WTC11 (cell line): ENCODE results near the gene PGD. TPM values are rescaled to one million over a fixed set of nuclear protein-coding genes. Genes with fewer than 3 reads are reported as not detected.

Experiments
- ATAC-seq: fragments of 200-7000 bp; cut with Tn5 transposase; 2 replicates; pipeline ENCODE4 v1.10.0; 2021; ENCODE audit warnings: mild to moderate bottlenecking, moderate library complexity
- CTCF ChIA-PET: fragments of 300-600 bp; sonication (Branson Sonifier 250); formaldehyde crosslinking; loops from one replicate; lab custom pipeline; 2021; ENCODE audit warnings: antibody characterized with exemption; lab: Charles Lee
- POLR2A ChIA-PET: fragments of 350-600 bp; sonication (Branson Sonifier 250); formaldehyde crosslinking; loops from one replicate; lab custom pipeline; 2021; ENCODE audit warnings: antibody characterized with exemption; lab: Charles Lee
- DNase-seq: peaks from one replicate; pipeline ENCODE4 v3.0.0; 2021; ENCODE audit warnings: low spot score
- H3K27ac Mint-ChIP-seq: 2 replicates; pipeline ENCODE4 v1.8.0; 2021; ENCODE audit warnings: mixed read lengths
- H3K27me3 Mint-ChIP-seq: 2 replicates; pipeline ENCODE4 v1.8.0; 2021; ENCODE audit warnings: low read depth, mild to moderate bottlenecking, moderate library complexity, mixed read lengths
- H3K36me3 Mint-ChIP-seq: 2 replicates; pipeline ENCODE4 v1.8.0; 2021; ENCODE audit warnings: mixed read lengths
- H3K4me1 Mint-ChIP-seq: 2 replicates; pipeline ENCODE4 v1.8.0; 2022; ENCODE audit warnings: mixed read lengths
- H3K4me3 Mint-ChIP-seq: 2 replicates; pipeline ENCODE4 v1.8.0; 2021; ENCODE audit warnings: mild to moderate bottlenecking, moderate library complexity, mixed read lengths
- H3K9me3 Mint-ChIP-seq: 2 replicates; pipeline ENCODE4 v1.8.0; 2021; ENCODE audit warnings: mixed read lengths
- EMX1 ChIP-seq: fragments of 250-450 bp; sonication (Bioruptor Pico); IDR thresholded peaks from 2 replicates; pipeline ENCODE4 v1.8.0; 2021; ENCODE audit warnings: mild to moderate bottlenecking
- FOXP1 ChIP-seq: sonication (generic); formaldehyde crosslinking; IDR thresholded peaks from 2 replicates; pipeline ENCODE4 v1.8.0; 2022; ENCODE audit warnings: missing genetic modification reagents, mild to moderate bottlenecking, moderate library complexity, borderline replicate concordance
- FOXP4 ChIP-seq: sonication (generic); formaldehyde crosslinking; IDR thresholded peaks from 2 replicates; pipeline ENCODE4 v1.8.0; 2022; ENCODE audit warnings: mild to moderate bottlenecking, missing genetic modification reagents
- GABPB1 ChIP-seq: sonication (generic); formaldehyde crosslinking; IDR thresholded peaks from 2 replicates; pipeline ENCODE4 v1.8.1; 2023; ENCODE audit warnings: mild to moderate bottlenecking, missing genetic modification reagents
- HMGXB4 ChIP-seq: sonication (generic); formaldehyde crosslinking; IDR thresholded peaks from 2 replicates; pipeline ENCODE4 v1.8.1; 2023; ENCODE audit warnings: mild to moderate bottlenecking, moderate library complexity, missing genetic modification reagents
- KAT7 ChIP-seq: sonication (generic); formaldehyde crosslinking; IDR thresholded peaks from 2 replicates; pipeline ENCODE4 v1.8.1; 2023; ENCODE audit warnings: missing genetic modification reagents, mild to moderate bottlenecking, borderline replicate concordance
- MAX ChIP-seq: sonication (generic); formaldehyde crosslinking; IDR thresholded peaks from 2 replicates; pipeline ENCODE4 v1.8.0; 2022; ENCODE audit warnings: mild to moderate bottlenecking, missing genetic modification reagents
- MXD4 ChIP-seq: fragments of 250-450 bp; sonication (Bioruptor Pico); IDR thresholded peaks from 2 replicates; pipeline ENCODE4 v1.8.0; 2021; ENCODE audit warnings: mild to moderate bottlenecking, moderate library complexity, borderline replicate concordance
- NFE2L1 ChIP-seq: sonication (generic); formaldehyde crosslinking; IDR thresholded peaks from 2 replicates; pipeline ENCODE4 v1.8.1; 2023; ENCODE audit warnings: missing genetic modification reagents
- NFYB ChIP-seq: sonication (generic); formaldehyde crosslinking; conservative IDR thresholded peaks from 2 replicates; pipeline ENCODE4 v1.8.0; 2022; ENCODE audit warnings: low read depth, missing genetic modification reagents
- NR1H2 ChIP-seq: sonication (generic); formaldehyde crosslinking; IDR thresholded peaks from 2 replicates; pipeline ENCODE4 v1.9.0; 2021; ENCODE audit warnings: mild to moderate bottlenecking, moderate library complexity, missing genetic modification reagents
- STAT6 ChIP-seq: sonication (generic); formaldehyde crosslinking; conservative IDR thresholded peaks from 2 replicates; pipeline ENCODE4 v1.8.1; 2023; ENCODE audit warnings: mild to moderate bottlenecking, low read depth, missing genetic modification reagents, moderate library complexity
- TCF7 ChIP-seq: sonication (generic); formaldehyde crosslinking; IDR thresholded peaks from 2 replicates; pipeline ENCODE4 v1.8.0; 2022; ENCODE audit warnings: mild to moderate bottlenecking, low read depth, missing genetic modification reagents, moderate library complexity
- TEAD1 ChIP-seq: sonication (generic); formaldehyde crosslinking; IDR thresholded peaks from 2 replicates; pipeline ENCODE4 v1.8.0; 2022; ENCODE audit warnings: mild to moderate bottlenecking, missing genetic modification reagents
- ZNF263 ChIP-seq: sonication (generic); formaldehyde crosslinking; IDR thresholded peaks from 2 replicates; pipeline ENCODE4 v1.8.1; 2022; ENCODE audit warnings: low read depth, mild to moderate bottlenecking, moderate library complexity, missing genetic modification reagents
- ZNF416 ChIP-seq: fragments of 250-450 bp; sonication (Bioruptor Pico); IDR thresholded peaks from 2 replicates; pipeline ENCODE4 v1.9.0; 2021; ENCODE audit warnings: mild to moderate bottlenecking, inconsistent platforms
- total RNA-seq: library from RNA; stranded (reverse); gene quantifications from 3 replicates; pipeline ENCODE4 v1.2.3, GENCODE V29; 2021
- TF ChIP-seq, protein P1 (sequence below): sonication (generic); formaldehyde crosslinking; IDR thresholded peaks from 2 replicates; pipeline ENCODE4 v1.8.1; 2022; ENCODE audit warnings: missing genetic modification reagents, borderline replicate concordance
- TF ChIP-seq, protein P2 (sequence below): fragments of 250-450 bp; sonication (Bioruptor Pico); IDR thresholded peaks from 2 replicates; pipeline ENCODE4 v1.8.0; 2021; ENCODE audit warnings: mild to moderate bottlenecking

PGD gene
- total RNA-seq, 1 experiment from 2014 or later: 278 TPM

- no peak overlapping the region for H3K27ac Mint-ChIP-seq
- no peak overlapping the region for H3K4me3 Mint-ChIP-seq
- H3K4me1 Mint-ChIP-seq: peaks cover 5% of the 10 kb centered on the region; the same call in 1 of the 2 replicates
- DNase-seq (no peak), ATAC-seq (no peak)
- no peaks in the 10 kb centered on the region for H3K27me3 Mint-ChIP-seq
- H3K9me3 Mint-ChIP-seq: no peaks in the 10 kb centered on the region
- peaks cover 17% of the 10 kb centered on the region for H3K36me3 Mint-ChIP-seq
- TF ChIP-seq NFE2L1 (CRISPR knock-in tag) (no peak), ZNF263 (CRISPR knock-in tag) (no peak), GABPB1 (CRISPR knock-in tag) (no peak), NR1H2 (no peak), ZNF416 (CRISPR knock-in tag) (no peak), MXD4 (no peak), KAT7 (CRISPR knock-in tag) (no peak), FOXP4 (CRISPR knock-in tag) (no peak), TCF7 (CRISPR knock-in tag) (no peak), MAX (CRISPR knock-in tag) (no peak), EMX1 (no peak), STAT6 (no peak), TEAD1 (CRISPR knock-in tag) (no peak), HMGXB4 (no peak), NFYB (no peak), FOXP1 (CRISPR knock-in tag) (no peak)
- TF ChIP-seq, protein P1, sequence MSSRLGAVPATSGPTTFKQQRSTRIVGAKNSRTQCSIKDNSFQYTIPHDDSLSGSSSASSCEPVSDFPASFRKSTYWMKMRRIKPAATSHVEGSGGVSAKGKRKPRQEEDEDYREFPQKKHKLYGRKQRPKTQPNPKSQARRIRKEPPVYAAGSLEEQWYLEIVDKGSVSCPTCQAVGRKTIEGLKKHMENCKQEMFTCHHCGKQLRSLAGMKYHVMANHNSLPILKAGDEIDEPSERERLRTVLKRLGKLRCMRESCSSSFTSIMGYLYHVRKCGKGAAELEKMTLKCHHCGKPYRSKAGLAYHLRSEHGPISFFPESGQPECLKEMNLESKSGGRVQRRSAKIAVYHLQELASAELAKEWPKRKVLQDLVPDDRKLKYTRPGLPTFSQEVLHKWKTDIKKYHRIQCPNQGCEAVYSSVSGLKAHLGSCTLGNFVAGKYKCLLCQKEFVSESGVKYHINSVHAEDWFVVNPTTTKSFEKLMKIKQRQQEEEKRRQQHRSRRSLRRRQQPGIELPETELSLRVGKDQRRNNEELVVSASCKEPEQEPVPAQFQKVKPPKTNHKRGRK: no peak
- TF ChIP-seq, protein P2, sequence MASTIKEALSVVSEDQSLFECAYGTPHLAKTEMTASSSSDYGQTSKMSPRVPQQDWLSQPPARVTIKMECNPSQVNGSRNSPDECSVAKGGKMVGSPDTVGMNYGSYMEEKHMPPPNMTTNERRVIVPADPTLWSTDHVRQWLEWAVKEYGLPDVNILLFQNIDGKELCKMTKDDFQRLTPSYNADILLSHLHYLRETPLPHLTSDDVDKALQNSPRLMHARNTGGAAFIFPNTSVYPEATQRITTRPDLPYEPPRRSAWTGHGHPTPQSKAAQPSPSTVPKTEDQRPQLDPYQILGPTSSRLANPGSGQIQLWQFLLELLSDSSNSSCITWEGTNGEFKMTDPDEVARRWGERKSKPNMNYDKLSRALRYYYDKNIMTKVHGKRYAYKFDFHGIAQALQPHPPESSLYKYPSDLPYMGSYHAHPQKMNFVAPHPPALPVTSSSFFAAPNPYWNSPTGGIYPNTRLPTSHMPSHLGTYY (CRISPR knock-in tag): no peak
- ChIA-PET POLR2A (no interaction called here), CTCF (interaction anchor here (1.1 to 1.4 kb wide), 2 partner anchors 9 to 25 kb away, joined by 3 to 4 read pairs; no protein-coding TSS in a partner anchor)
Observed at GRCh38 chr1:10424651-10425050, 25.8 kb downstream of the PGD start.
